NCI-H2227 (cell line): ENCODE data around the gene NDUFAF7.
"Not testable (repeated sequence)": the region's sequence is repeated elsewhere in the genome, so short reads cannot be mapped to it uniquely, and the experiment has no call there.

Source experiments
- DNase-seq: peaks from one replicate; lab custom pipeline; 2025; ENCODE audit not compliant: unreplicated experiment; lab: John Stamatoyannopoulos, UW

The NDUFAF7 gene

GRCh38 chr2:37281916-37282315 is 50.5 kb downstream of the NDUFAF7 start:
- no peak for DNase-seq

- no peak for DNase-seq
Observed at GRCh38 chr2:37282746-37283145, 51.3 kb downstream of the NDUFAF7 start.

- no peak for DNase-seq
Observed at GRCh38 chr2:37283207-37283606, 51.7 kb downstream of the NDUFAF7 start.

GRCh38 chr2:37284381-37284780 is 52.9 kb downstream of the NDUFAF7 start:
- DNase-seq, result no peak

DNA sequence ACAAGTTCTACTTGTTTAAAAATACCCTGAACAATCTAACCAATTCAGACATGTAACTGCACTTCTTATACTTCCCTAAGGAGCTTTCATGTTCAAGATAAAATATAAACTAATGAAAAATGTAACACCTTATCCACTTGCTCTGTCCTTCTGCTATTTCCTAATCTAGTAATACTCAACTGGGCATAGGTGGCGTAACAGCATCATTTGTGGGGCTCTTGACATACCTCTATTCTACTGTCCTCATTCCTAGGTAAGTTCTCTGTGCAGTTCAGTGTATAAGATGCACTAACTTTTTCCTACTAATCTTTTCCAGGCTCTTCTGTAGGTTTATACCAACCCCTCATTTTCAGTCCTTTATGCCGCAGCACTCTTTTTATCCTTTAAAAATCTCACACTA is 56.5 kb downstream of the NDUFAF7 start:
- peak; percentile 5 for DNase-seq

DNA sequence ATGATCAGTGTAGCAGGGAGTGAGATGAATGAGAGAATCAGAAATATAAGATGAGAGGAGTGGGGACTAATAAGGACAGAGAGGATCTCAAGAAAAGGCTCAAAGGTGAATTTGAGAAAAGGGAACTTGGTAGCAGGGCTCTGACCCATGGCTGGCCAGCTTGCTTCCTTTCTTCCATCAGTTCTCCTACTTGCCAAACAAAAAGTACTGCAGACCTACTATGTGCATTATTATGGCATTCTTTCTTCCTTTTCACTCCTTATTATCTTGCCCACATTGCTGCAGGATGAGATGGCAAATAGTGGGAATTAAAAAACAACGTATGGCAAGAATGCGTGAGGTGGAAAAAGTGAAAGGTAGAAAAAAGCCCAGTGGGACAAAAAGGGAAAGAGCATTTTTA is 60.2 kb downstream of the NDUFAF7 start:
- no peak for DNase-seq

DNA sequence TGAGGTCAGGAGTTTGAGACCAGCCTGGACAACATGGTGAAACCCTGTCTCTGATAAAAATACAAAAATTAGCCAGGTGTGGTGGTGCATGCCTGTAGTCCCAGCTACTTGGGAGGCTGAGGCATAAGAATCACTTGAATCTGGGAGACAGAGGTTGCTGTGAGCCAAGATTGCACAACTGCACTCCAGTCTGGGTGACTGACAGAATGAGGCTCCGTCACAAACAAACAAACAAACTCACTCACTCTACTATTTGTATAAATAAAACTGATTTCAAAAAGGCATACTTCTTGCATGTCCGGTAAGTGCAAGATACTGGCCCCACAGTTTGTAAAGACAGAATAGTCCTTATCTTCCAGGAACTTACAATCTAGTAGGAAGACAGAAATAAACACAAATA is 63.4 kb downstream of the NDUFAF7 start:
- DNase-seq, result not testable (repeated sequence)

DNA sequence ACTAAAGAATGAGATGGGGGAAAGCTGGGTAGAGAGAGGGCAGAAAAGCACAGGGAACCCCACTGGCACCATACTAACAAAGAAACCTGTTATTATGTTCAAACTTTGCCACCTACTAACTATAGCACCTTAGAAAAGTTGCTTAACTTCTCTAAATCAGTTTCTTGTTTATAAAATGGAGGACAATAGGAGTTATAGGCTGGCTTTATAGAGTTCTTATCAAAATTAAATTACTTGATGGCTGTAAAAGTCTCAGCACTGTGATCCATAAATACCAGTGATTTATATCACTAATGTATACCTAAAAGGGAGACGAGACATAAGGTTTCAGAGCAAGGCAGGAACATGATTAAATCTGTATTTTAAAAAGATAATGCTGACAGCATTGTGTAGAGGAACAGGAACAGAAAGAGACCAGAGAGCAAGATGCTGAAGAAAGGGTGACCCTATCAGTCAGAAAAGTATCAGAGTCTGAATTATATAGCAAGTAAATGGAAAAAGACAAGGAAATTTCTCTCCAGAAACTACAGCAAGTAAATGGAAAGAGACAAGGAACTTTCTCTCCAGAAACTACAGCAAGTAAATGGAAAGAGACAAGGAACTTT is 64.1 kb downstream of the NDUFAF7 start:
- no peak for DNase-seq

- no peak for DNase-seq
Observed at GRCh38 chr2:37297632-37298031, 66.2 kb downstream of the NDUFAF7 start.
